ENCODE measurements around the gene FCGBP. TPM values are rescaled to one million over a fixed set of nuclear protein-coding genes. Genes with fewer than 3 reads are reported as not detected.

FCGBP gene
- total and polyA plus RNA-seq, 9 donors = 2.2 to 290 (median 41.0) TPM

DNA sequence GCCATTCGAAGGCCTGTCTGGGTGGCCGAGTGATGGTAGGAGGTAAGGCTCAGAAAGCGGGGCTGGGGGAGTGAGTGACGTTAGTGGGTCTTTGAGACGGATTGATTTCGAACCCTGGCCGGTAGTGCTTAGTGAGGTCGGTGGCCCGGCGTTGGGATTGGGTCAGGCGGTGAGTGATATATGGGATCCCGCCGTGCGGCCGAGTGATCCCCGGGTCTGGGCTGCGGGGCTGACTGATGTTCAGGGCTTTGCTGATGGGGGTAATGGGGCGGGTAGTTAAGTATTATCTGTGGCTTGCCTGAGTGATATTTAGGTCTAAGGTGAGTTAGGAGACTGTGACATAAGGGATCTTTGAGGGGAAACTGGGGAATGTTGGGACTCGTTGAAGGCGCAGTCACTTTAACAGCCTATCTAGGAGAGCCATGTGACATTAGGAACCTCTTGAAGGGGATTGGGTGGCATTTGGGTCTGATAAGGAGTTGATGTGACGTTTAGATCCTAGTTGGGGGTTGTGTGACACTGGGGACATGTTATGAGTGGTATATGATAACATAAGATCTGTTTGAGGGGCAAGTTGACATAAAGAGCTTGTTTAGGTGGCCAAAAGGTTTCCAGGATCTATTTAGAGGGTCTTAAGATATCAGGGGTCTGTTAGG lies 37.1 kb upstream of the FCGBP start:
- DNase-seq = no peak
- Histone ChIP-seq H3K4me3 (peak overlapping the region; percentile 82), H3K27ac (peak overlapping the region; percentile 50 to 80), H3K9me3 (no peaks in the 10 kb centered on the region), H3K36me3 (no peaks in the 10 kb centered on the region), H3K4me1 (ENCODE audit: insufficient read depth) (peaks cover 4% of the 10 kb centered on the region), H3K27me3 (no peaks in the 10 kb centered on the region)
- intact Hi-C loops (cut with DNase I) = no loop called here
- WGBS, 3 donors = 1 to 3% (median 1%) methylated on average over 21 of the region's 21 CpGs
- TF ChIP-seq EP300 (IDR thresholded peaks at IDR 0.05) = no peak
- no peak for TF ChIP-seq CTCF (IDR thresholded peaks at IDR 0.05)
- TF ChIP-seq POLR2A (IDR thresholded peaks at IDR 0.05) = no peak

DNA sequence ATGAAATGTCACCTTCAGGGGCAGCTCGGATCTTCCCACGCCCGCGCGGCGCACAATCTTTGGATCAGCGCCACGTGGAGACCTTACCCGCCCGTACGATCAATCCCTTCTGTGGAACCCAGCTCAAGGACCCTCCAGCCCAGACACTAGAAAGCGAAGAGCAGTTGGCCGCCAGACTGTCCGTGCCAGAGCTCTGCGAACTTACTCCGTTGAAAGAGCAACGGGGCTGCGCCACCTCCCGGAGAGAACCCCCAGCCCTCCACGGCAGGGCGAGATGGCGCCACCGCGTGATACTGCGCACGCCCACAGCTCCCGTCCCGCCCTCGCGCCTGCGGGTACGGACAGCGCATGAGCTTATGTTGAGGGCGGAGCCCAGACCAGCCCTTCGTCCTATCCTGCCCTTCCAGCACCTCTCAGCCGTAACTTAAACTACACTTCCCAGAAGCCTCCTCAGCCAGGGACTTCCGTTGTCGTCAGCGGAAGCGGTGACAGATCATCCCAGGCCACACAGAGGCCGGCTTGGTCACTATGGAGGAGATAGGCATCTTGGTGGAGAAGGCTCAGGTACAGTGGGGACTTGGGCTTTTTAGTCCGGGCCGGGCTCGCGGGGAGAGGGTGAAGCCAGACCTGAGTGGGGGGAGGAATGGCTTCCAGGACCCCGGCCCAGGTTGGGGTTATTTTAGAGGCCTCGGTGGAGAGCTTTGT lies 36.4 kb upstream of the FCGBP start, which contains the start of gene PSMC4:
Gene PSMC4, plus strand, starts transcription at position 491 of the 705 bp plus-strand sequence. Its CDS starts 38 bp downstream, at position 529.
- DNase-seq = peak; percentile 96 to 98 (median 97)
- peak within 1 kb of the TSS; percentile 50 to 80 for H3K27ac ChIP-seq
- H3K9me3 ChIP-seq = no peaks in the 10 kb centered on the region
- TF ChIP-seq CTCF (IDR thresholded peaks at IDR 0.05) (peak; percentile 66 to 84 (median 76)), POLR2A (IDR thresholded peaks at IDR 0.05) (peak; percentile 72), EP300 (IDR thresholded peaks at IDR 0.05) (no peak)
- H3K36me3 ChIP-seq = no peaks in the 10 kb centered on the region
- H3K4me1 ChIP-seq (ENCODE audit: insufficient read depth) = peaks cover 4% of the 10 kb centered on the region
- peak within 1 kb of the TSS; percentile 82 for H3K4me3 ChIP-seq
- H3K27me3 ChIP-seq = no peaks in the 10 kb centered on the region
- WGBS, 3 donors = 0 to 2% (median 1%) methylated on average over 14 to 47 of the region's 47 CpGs
- intact Hi-C loops (cut with DNase I) = no loop called here

DNA sequence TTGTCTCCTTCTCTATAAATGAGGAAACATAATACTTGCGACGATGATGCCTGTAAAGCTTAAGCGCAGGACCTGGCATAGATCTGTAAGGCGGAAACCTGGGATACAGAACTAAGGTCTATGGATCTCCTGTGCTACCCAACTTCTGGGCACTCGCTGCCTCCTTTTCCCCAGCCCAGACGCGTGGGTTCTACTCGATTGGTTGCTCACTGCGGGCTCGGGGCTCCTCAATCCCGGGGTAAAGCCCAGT lies 35.9 kb upstream of the FCGBP start:
- Histone ChIP-seq H3K4me1 (ENCODE audit: insufficient read depth) (peaks cover 4% of the 10 kb centered on the region), H3K36me3 (no peaks in the 10 kb centered on the region), H3K4me3 (peak overlapping the region; percentile 82), H3K9me3 (no peaks in the 10 kb centered on the region), H3K27me3 (no peaks in the 10 kb centered on the region), H3K27ac (peak overlapping the region; percentile 35 to 76)
- no peak for DNase-seq
- intact Hi-C loops (cut with DNase I) = no loop called here
- 0 to 2% (median 1%) methylated on average over 11 of the region's 11 CpGs for WGBS, 3 donors
- TF ChIP-seq POLR2A (IDR thresholded peaks at IDR 0.05) = no peak
- no peak for TF ChIP-seq EP300 (IDR thresholded peaks at IDR 0.05)
- no peak for TF ChIP-seq CTCF (IDR thresholded peaks at IDR 0.05)

DNA sequence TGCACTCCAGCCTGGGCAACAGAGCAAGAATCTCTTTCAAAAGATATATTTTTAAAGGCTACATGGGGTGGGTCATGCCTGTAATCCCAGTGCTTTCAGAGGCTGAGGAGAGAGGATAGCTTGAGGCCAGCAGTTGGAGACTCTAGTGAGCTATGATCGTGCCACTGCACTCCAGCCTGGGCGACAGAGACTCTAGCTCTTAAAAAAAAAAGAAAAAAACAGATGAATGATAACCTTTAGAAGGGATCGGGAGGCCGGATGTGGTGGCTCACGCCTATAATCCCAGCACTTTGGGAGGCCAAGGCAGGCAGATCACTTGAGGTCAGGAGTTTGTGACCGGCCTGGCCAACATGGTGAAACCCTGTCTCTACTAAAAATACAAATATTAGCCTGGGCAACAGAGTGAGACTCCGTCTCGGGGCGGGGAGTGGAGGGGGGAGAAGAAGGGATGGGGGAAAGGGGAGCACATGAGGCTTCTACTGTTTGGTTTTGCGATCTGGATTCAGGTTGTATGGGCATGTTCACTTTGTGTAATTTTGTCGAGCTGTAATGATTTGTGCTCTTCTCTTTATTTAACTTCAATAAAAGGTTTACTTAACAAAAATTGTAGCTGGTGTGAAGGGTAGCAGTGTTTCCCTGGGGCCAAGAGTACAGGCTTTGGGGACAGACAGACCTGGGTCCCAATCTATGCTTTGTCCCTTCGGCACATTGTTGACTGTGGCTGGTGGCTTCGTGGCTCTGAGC lies 35.4 kb upstream of the FCGBP start:
- no peak for TF ChIP-seq CTCF (IDR thresholded peaks at IDR 0.05)
- Histone ChIP-seq H3K4me3 (peak overlapping the region; percentile 82), H3K27ac (peak overlapping the region; percentile 35 to 76), H3K36me3 (no peaks in the 10 kb centered on the region), H3K27me3 (no peaks in the 10 kb centered on the region), H3K9me3 (no peaks in the 10 kb centered on the region), H3K4me1 (ENCODE audit: insufficient read depth) (peaks cover 4% of the 10 kb centered on the region)
- WGBS, 3 donors = 67 to 69% (median 68%) methylated on average over 13 of the region's 13 CpGs
- no peak for DNase-seq
- intact Hi-C loops (cut with DNase I) = loop anchor here in 1 of 4 donors (10.0 kb wide), 1 partner anchor 175 kb away; no protein-coding TSS in a partner anchor
